ENCODE results near the gene HOXA6. TPM values are rescaled to one million over a fixed set of nuclear protein-coding genes. Genes with fewer than 3 reads are reported as not detected.

HOXA6 gene
- total and polyA plus RNA-seq, 2 of the 4 experiments (the other 2 are of a cell fraction) = 1.4 to 1.8 TPM

- Histone ChIP-seq H3K4ac (ENCODE audit: low read depth, low read length) (no peak overlapping the region), H3K36me3 (ENCODE audit: control insufficient read depth, insufficient read depth, low read length) (no peaks in the 10 kb centered on the region), H3K79me1 (ENCODE audit: low read depth in 1 of 2, low read length in 2 of 2) (no peaks in the 10 kb centered on the region), H4K20me1 (ENCODE audit: insufficient read depth, low read length) (peaks cover 4% of the 10 kb centered on the region; the same call in 1 of the 2 replicates), H3K27ac (ENCODE audit: insufficient read depth, low read length) (no peak overlapping the region), H3K23ac (ENCODE audit: low read depth, low read length) (0 out of 2 replicates have a peak overlapping the region, but pooled peaks have one; percentile 3), H3K4me1 (ENCODE audit: control insufficient read depth, insufficient read depth, low read length) (no peaks in the 10 kb centered on the region; the same call in 1 of the 2 replicates), H3K4me2 (ENCODE audit: low read depth, low read length) (no peak overlapping the region), H2BK20ac (ENCODE audit: low read depth, low read length) (no peak overlapping the region), H2AK5ac (ENCODE audit: low read depth, low read length) (no peak overlapping the region), H2BK15ac (ENCODE audit: low read depth, low read length) (no peak overlapping the region), H2BK5ac (ENCODE audit: low read depth, low read length, poor library complexity, severe bottlenecking) (no peak overlapping the region), H3K14ac (replicated peaks; ENCODE audit: low read depth, low read length) (no peak overlapping the region), H3K18ac (ENCODE audit: low read depth, low read length) (no peak overlapping the region), H4K5ac (ENCODE audit: low read depth, low read length) (no peak overlapping the region), H2BK120ac (ENCODE audit: low read depth, low read length) (no peak overlapping the region), H2AFZ (replicated peaks; ENCODE audit: low read length, poor library complexity) (peak overlapping the region; percentile 36), H4K91ac (ENCODE audit: insufficient read depth, low read depth, low read length) (no peak overlapping the region), H3K9me1 (ENCODE audit: insufficient read depth, low read length) (no peaks in the 10 kb centered on the region), H2AK9ac (replicated peaks; ENCODE audit: low read depth, low read length, poor library complexity) (no peak overlapping the region), H3K9ac (ENCODE audit: low read depth, low read length) (no peak overlapping the region), H3K56ac (ENCODE audit: extremely low read depth, insufficient read depth, low read length) (no peak overlapping the region), H3K9me3 (ENCODE audit: control insufficient read depth, insufficient read depth, low read length) (peaks cover 12% of the 10 kb centered on the region; the same call in 1 of the 2 replicates), H4K8ac (ENCODE audit: low read depth in 2 of 2, low read length in 2 of 2) (no peak overlapping the region), H3K27me3 (ENCODE audit: control insufficient read depth, insufficient read depth, low read length) (peaks cover 88% of the 10 kb centered on the region), H3K4me3 (ENCODE audit: insufficient read depth, low read depth, low read length) (no peak overlapping the region)
- no peak for TF ChIP-seq SMC3 (IDR thresholded peaks at IDR 0.05; ENCODE audit: low read depth, low read length)
- no peak for TF ChIP-seq RFX5 (IDR thresholded peaks at IDR 0.05; ENCODE audit: low read depth, low read length)
- TF ChIP-seq CTCF (conservative IDR thresholded peaks at IDR 0.05; ENCODE audit: low read depth, low read length) = no peak
- TF ChIP-seq MXI1 (IDR thresholded peaks at IDR 0.05; ENCODE audit: borderline replicate concordance, low read depth, low read length) = no peak
- no peak for TF ChIP-seq ELK1 (IDR thresholded peaks at IDR 0.05; ENCODE audit: borderline replicate concordance, low read depth, low read length)
- TF ChIP-seq MAFK (IDR thresholded peaks at IDR 0.05; ENCODE audit: low read depth, low read length) = no peak
- TF ChIP-seq POLR2A (IDR thresholded peaks at IDR 0.05; ENCODE audit: low read depth, low read length) = no peak
- DNase-seq (no peak), ATAC-seq (ENCODE audit: low read depth) (no peak)
- WGBS, 2 experiments (ENCODE audit: extremely low coverage in 2 of 2, insufficient read length in 1 of 2) = 22% methylated on average over 15 of the region's 29 CpGs; no CpG with 5 or more reads in 1 of the 2 experiments
- intact Hi-C loops (cut with micrococcal nuclease) = loop anchor here (10.0 kb wide), 4 partner anchors 551 to 1911 kb away; partner anchors contain the start of gene TAX1BP1
- BruUV-seq (replicated peaks) = no TSS peak
- dilution Hi-C loops (cut with HindIII; ENCODE audit: low sequenced_read_pairs, unreplicated experiment) = no loop called here
- in situ Hi-C loops (cut with MboI; ENCODE audit: low sequenced_read_pairs) = loop anchor here (10.0 kb wide), 1 partner anchor 881 kb away; no protein-coding TSS in a partner anchor
- ChIA-PET POLR2A (ENCODE audit: unreplicated experiment) (no interaction called here), CTCF (interaction anchor here (1.3 kb wide), 1 partner anchor 581 kb away, joined by 3 read pairs; no protein-coding TSS in a partner anchor)
Measured at GRCh38 chr7:27193335-27194001, 45.9 kb upstream of the HOXA6 start.
